WTC11 (cell line): ENCODE measurements around the gene SARDH. TPM values are rescaled to one million over a fixed set of nuclear protein-coding genes. Genes with fewer than 3 reads are reported as not detected.

Source experiments
- ATAC-seq: fragments of 200-7000 bp; cut with Tn5 transposase; 2 replicates; pipeline ENCODE4 v1.10.0; 2021; ENCODE audit warnings: mild to moderate bottlenecking, moderate library complexity
- CTCF ChIA-PET: fragments of 300-600 bp; sonication (Branson Sonifier 250); formaldehyde crosslinking; loops from one replicate; lab custom pipeline; 2021; ENCODE audit warnings: antibody characterized with exemption; lab: Charles Lee
- POLR2A ChIA-PET: fragments of 350-600 bp; sonication (Branson Sonifier 250); formaldehyde crosslinking; loops from one replicate; lab custom pipeline; 2021; ENCODE audit warnings: antibody characterized with exemption; lab: Charles Lee
- DNase-seq: peaks from one replicate; pipeline ENCODE4 v3.0.0; 2021; ENCODE audit warnings: low spot score
- H3K27ac Mint-ChIP-seq: 2 replicates; pipeline ENCODE4 v1.8.0; 2021; ENCODE audit warnings: mixed read lengths
- H3K27me3 Mint-ChIP-seq: 2 replicates; pipeline ENCODE4 v1.8.0; 2021; ENCODE audit warnings: low read depth, mild to moderate bottlenecking, moderate library complexity, mixed read lengths
- H3K36me3 Mint-ChIP-seq: 2 replicates; pipeline ENCODE4 v1.8.0; 2021; ENCODE audit warnings: mixed read lengths
- H3K4me1 Mint-ChIP-seq: 2 replicates; pipeline ENCODE4 v1.8.0; 2022; ENCODE audit warnings: mixed read lengths
- H3K4me3 Mint-ChIP-seq: 2 replicates; pipeline ENCODE4 v1.8.0; 2021; ENCODE audit warnings: mild to moderate bottlenecking, moderate library complexity, mixed read lengths
- H3K9me3 Mint-ChIP-seq: 2 replicates; pipeline ENCODE4 v1.8.0; 2021; ENCODE audit warnings: mixed read lengths
- ATF1 ChIP-seq: sonication (generic); formaldehyde crosslinking; IDR thresholded peaks from 2 replicates; pipeline ENCODE4 v1.8.1; 2023; ENCODE audit warnings: mild to moderate bottlenecking, moderate library complexity, missing genetic modification reagents
- ATF6 ChIP-seq: sonication (generic); formaldehyde crosslinking; IDR thresholded peaks from 2 replicates; pipeline ENCODE4 v1.8.1; 2023; ENCODE audit warnings: mild to moderate bottlenecking, missing genetic modification reagents
- GRHL2 ChIP-seq: fragments of 250-450 bp; sonication (Bioruptor Pico); IDR thresholded peaks from 2 replicates; pipeline ENCODE4 v1.8.0; 2022; ENCODE audit warnings: mild to moderate bottlenecking, moderate library complexity; ENCODE audit not compliant: insufficient replicate concordance, severe bottlenecking
- IRF1 ChIP-seq: sonication (generic); formaldehyde crosslinking; IDR thresholded peaks from 2 replicates; pipeline ENCODE4 v1.8.0; 2023; ENCODE audit warnings: missing genetic modification reagents
- JAZF1 ChIP-seq: fragments of 250-450 bp; sonication (Bioruptor Pico); IDR thresholded peaks from 2 replicates; pipeline ENCODE4 v1.9.0; 2021; ENCODE audit warnings: moderate library complexity, mild to moderate bottlenecking, inconsistent platforms
- MYBL2 ChIP-seq: sonication (generic); formaldehyde crosslinking; IDR thresholded peaks from 2 replicates; pipeline ENCODE4 v1.8.1; 2023; ENCODE audit warnings: mild to moderate bottlenecking, moderate library complexity, missing genetic modification reagents
- NFATC4 ChIP-seq: fragments of 250-450 bp; sonication (Bioruptor Pico); IDR thresholded peaks from 2 replicates; pipeline ENCODE4 v1.9.0; 2021; ENCODE audit warnings: mild to moderate bottlenecking
- NR3C1 ChIP-seq: sonication (generic); formaldehyde crosslinking; conservative IDR thresholded peaks from 2 replicates; pipeline ENCODE4 v1.8.1; 2023; ENCODE audit warnings: low read depth, mild to moderate bottlenecking, missing genetic modification reagents
- SMAD3 ChIP-seq: sonication (generic); formaldehyde crosslinking; IDR thresholded peaks from 2 replicates; pipeline ENCODE4 v1.8.0; 2022; ENCODE audit warnings: missing genetic modification reagents, mild to moderate bottlenecking, borderline replicate concordance
- SP1 ChIP-seq: sonication (generic); formaldehyde crosslinking; conservative IDR thresholded peaks from 2 replicates; pipeline ENCODE4 v1.8.1; 2022; ENCODE audit warnings: missing genetic modification reagents
- TEAD4 ChIP-seq: sonication (generic); formaldehyde crosslinking; IDR thresholded peaks from 2 replicates; pipeline ENCODE4 v1.8.0; 2022; ENCODE audit warnings: mild to moderate bottlenecking, missing genetic modification reagents
- USF1 ChIP-seq: sonication (generic); formaldehyde crosslinking; IDR thresholded peaks from 2 replicates; pipeline ENCODE4 v1.8.0; 2022; ENCODE audit warnings: mild to moderate bottlenecking, missing genetic modification reagents
- ZBTB21 ChIP-seq: sonication (generic); formaldehyde crosslinking; IDR thresholded peaks from 2 replicates; pipeline ENCODE4 v1.8.1; 2023; ENCODE audit warnings: mild to moderate bottlenecking, missing genetic modification reagents, borderline replicate concordance
- ZNF121 ChIP-seq: sonication (generic); formaldehyde crosslinking; IDR thresholded peaks from 2 replicates; pipeline ENCODE4 v1.8.0; 2023; ENCODE audit warnings: missing genetic modification reagents
- ZNF512 ChIP-seq: sonication (generic); formaldehyde crosslinking; IDR thresholded peaks from 2 replicates; pipeline ENCODE4 v1.8.1; 2022; ENCODE audit warnings: missing genetic modification reagents, borderline replicate concordance
- ZNF532 ChIP-seq: fragments of 250-450 bp; sonication (Bioruptor Pico); IDR thresholded peaks from 2 replicates; pipeline ENCODE4 v1.9.0; 2021; ENCODE audit warnings: mild to moderate bottlenecking, borderline replicate concordance
- ZNF671 ChIP-seq: fragments of 250-450 bp; sonication (Bioruptor Pico); IDR thresholded peaks from 2 replicates; pipeline ENCODE4 v1.8.0; 2021; ENCODE audit warnings: mild to moderate bottlenecking
- total RNA-seq: library from RNA; stranded (reverse); gene quantifications from 3 replicates; pipeline ENCODE4 v1.2.3, GENCODE V29; 2021
- TF ChIP-seq, protein P1 (sequence below): sonication (generic); formaldehyde crosslinking; IDR thresholded peaks from 2 replicates; pipeline ENCODE4 v1.8.1; 2022; ENCODE audit warnings: mild to moderate bottlenecking, moderate library complexity, missing genetic modification reagents
- TF ChIP-seq, protein P2 (sequence below): sonication (generic); formaldehyde crosslinking; IDR thresholded peaks from 2 replicates; pipeline ENCODE4 v1.8.0; 2023; ENCODE audit warnings: mild to moderate bottlenecking, missing genetic modification reagents
- TF ChIP-seq, protein P3 (sequence below): sonication (generic); formaldehyde crosslinking; IDR thresholded peaks from 2 replicates; pipeline ENCODE4 v1.8.1; 2023; ENCODE audit warnings: mild to moderate bottlenecking, missing genetic modification reagents, moderate library complexity

Gene SARDH
- total RNA-seq, 1 experiment from 2014 or later: 8.5 TPM

DNA sequence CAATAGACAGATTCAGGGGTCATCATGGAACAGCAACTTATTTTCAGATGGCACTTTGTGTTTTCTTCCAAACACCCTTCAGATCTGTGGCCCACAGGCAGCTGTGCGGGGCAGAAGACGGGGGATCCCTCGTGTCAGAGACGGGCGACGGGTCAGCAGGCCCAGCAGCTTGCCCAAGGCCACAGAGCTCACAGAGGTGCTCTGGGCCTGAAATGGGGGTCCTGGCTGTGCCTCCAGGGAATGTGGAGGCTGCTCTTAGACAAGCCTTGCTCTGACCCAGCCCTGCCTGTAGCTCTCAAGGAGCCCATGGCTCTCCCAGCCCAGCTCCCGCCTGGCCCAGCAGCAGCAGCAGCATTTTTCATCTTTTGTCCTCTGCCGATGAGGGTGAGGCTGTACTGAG lies 40.9 kb upstream of the SARDH start (continued):
- no peak for TF ChIP-seq ZNF512

- Mint-ChIP-seq H3K4me3 (no peak overlapping the region), H3K4me1 (no peaks in the 10 kb centered on the region), H3K36me3 (peaks cover 22% of the 10 kb centered on the region)
- POLR2A ChIA-PET: no interaction called here
- TF ChIP-seq GRHL2 (CRISPR knock-in tag) (no peak), IRF1 (CRISPR knock-in tag) (no peak), JAZF1 (no peak), MYBL2 (CRISPR knock-in tag) (no peak), SP1 (no peak), ZNF671 (CRISPR knock-in tag) (no peak), ATF6 (CRISPR knock-in tag) (no peak), TEAD4 (no peak), SMAD3 (no peak), ZBTB21 (CRISPR knock-in tag) (no peak), NR3C1 (no peak), ATF1 (no peak), USF1 (CRISPR knock-in tag) (no peak), ZNF532 (CRISPR knock-in tag) (no peak), ZNF121 (CRISPR knock-in tag) (no peak), NFATC4 (CRISPR knock-in tag) (no peak)
- TF ChIP-seq, protein P1, sequence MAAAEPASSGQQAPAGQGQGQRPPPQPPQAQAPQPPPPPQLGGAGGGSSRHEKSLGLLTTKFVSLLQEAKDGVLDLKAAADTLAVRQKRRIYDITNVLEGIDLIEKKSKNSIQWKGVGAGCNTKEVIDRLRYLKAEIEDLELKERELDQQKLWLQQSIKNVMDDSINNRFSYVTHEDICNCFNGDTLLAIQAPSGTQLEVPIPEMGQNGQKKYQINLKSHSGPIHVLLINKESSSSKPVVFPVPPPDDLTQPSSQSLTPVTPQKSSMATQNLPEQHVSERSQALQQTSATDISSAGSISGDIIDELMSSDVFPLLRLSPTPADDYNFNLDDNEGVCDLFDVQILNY (CRISPR knock-in tag): no peak
- TF ChIP-seq, protein P2, sequence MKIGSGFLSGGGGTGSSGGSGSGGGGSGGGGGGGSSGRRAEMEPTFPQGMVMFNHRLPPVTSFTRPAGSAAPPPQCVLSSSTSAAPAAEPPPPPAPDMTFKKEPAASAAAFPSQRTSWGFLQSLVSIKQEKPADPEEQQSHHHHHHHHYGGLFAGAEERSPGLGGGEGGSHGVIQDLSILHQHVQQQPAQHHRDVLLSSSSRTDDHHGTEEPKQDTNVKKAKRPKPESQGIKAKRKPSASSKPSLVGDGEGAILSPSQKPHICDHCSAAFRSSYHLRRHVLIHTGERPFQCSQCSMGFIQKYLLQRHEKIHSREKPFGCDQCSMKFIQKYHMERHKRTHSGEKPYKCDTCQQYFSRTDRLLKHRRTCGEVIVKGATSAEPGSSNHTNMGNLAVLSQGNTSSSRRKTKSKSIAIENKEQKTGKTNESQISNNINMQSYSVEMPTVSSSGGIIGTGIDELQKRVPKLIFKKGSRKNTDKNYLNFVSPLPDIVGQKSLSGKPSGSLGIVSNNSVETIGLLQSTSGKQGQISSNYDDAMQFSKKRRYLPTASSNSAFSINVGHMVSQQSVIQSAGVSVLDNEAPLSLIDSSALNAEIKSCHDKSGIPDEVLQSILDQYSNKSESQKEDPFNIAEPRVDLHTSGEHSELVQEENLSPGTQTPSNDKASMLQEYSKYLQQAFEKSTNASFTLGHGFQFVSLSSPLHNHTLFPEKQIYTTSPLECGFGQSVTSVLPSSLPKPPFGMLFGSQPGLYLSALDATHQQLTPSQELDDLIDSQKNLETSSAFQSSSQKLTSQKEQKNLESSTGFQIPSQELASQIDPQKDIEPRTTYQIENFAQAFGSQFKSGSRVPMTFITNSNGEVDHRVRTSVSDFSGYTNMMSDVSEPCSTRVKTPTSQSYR: no peak
- TF ChIP-seq, protein P3, sequence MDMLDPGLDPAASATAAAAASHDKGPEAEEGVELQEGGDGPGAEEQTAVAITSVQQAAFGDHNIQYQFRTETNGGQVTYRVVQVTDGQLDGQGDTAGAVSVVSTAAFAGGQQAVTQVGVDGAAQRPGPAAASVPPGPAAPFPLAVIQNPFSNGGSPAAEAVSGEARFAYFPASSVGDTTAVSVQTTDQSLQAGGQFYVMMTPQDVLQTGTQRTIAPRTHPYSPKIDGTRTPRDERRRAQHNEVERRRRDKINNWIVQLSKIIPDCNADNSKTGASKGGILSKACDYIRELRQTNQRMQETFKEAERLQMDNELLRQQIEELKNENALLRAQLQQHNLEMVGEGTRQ (CRISPR knock-in tag): no peak
- TF ChIP-seq, all 79 proteins: peak for 0
- no peaks in the 10 kb centered on the region for H3K9me3 Mint-ChIP-seq
- H3K27ac Mint-ChIP-seq: no peak overlapping the region
- ATAC-seq (no peak), DNase-seq (no peak)
- H3K27me3 Mint-ChIP-seq: no peaks in the 10 kb centered on the region
- CTCF ChIA-PET: interaction anchor here (0.9 to 1.1 kb wide), 2 partner anchors 9 to 36 kb away, joined by 4 to 5 read pairs; no protein-coding TSS in a partner anchor
Observed at GRCh38 chr9:133778336-133779013, 40.3 kb upstream of the SARDH start.
